ENCODE data around the gene MEP1A.

DNA sequence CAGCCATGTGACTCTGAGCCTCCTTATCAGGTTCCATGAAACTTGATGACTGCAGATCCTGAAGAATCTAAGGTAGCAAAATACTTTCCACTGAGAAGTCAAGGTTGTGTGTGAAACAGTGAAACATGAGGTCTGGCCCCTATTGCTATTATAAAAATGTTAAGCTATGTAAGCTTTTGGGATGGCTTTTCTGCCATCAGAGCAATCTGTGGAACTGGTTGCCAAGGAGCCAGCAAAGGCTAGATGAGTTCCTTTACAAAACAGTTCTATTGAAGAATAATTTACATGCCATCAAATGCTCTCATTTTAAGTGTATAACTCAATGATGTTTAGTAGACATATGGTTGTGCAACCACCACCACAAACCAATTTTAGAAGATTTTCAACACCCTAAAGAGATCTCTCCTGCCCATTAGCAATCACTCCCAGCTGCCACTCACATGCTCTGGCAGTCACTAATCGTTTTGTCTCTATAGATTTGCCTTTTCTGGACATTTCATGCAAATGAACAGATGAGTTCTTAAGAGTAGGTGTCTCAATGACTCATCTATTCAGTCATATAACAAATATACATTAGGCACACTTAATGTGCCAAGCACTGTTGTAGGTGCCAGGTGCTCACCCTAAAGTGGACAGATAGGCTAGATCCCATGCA is 19.9 kb upstream of the MEP1A start:
- TF ChIP-seq POLR2A (IDR thresholded peaks at IDR 0.05; ENCODE audit: low read depth, low read length), result no peak
- no peak for TF ChIP-seq POLR2AphosphoS5 (IDR thresholded peaks at IDR 0.05; ENCODE audit: low read depth, low read length)
- TF ChIP-seq TAF1 (IDR thresholded peaks at IDR 0.05; ENCODE audit: borderline replicate concordance, low read depth, low read length), result no peak
